HEK293 (cell line): ENCODE results near the gene MGAM2.

ENCODE experiments used
- CTCF ChIA-PET: fragments of 350-600 bp; formaldehyde crosslinking; extraction: SDS; loops from one replicate; lab custom pipeline; 2021; ENCODE audit warnings: antibody characterized with exemption; lab: Yijun Ruan, JAX
- POLR2A ChIA-PET: fragments of 300-600 bp; formaldehyde crosslinking; extraction: SDS; loops from one replicate; lab custom pipeline; 2020; ENCODE audit warnings: antibody characterized with exemption, inconsistent platforms; lab: Yijun Ruan, JAX
- H3K27ac ChIP-seq: fragments of 200-500 bp; sonication (Bioruptor generic); 2 replicates; pipeline ENCODE4 v1.5.1; 2014; ENCODE audit warnings: low read depth, low read length, control low read depth, inconsistent platforms; ENCODE audit errors: extremely low read depth
- H3K36me3 ChIP-seq, 2 experiments: fragments of 200-500 bp in 1 of 2; sonication (Bioruptor generic) in 1 of 2; 1 replicate in 1 of 2; 2 replicates in 1 of 2; pipeline ENCODE4 v1.5.1; 2014 to 2017; ENCODE audit warnings: inconsistent platforms in 2 of 2, low read length in 2 of 2; ENCODE audit not compliant: control insufficient read depth in 2 of 2, insufficient read depth in 1 of 2
- H3K4me1 ChIP-seq: fragments of 200-500 bp; sonication (Bioruptor generic); 2 replicates; pipeline ENCODE4 v1.5.1; 2014; ENCODE audit warnings: mild to moderate bottlenecking, low read length, inconsistent platforms; ENCODE audit not compliant: control insufficient read depth, insufficient read depth
- H3K4me3 ChIP-seq: 2 replicates; pipeline ENCODE4 v1.5.1; 2011; ENCODE audit warnings: low read depth, mild to moderate bottlenecking, control low read depth, low read length, moderate library complexity
- H3K9me3 ChIP-seq: fragments of 200-500 bp; sonication (Bioruptor generic); 2 replicates; pipeline ENCODE4 v1.5.1; 2014; ENCODE audit warnings: low read depth, low read length, inconsistent platforms; ENCODE audit not compliant: control insufficient read depth, insufficient read depth
- EGR2 ChIP-seq: fragments of 450-650 bp; formaldehyde crosslinking; IDR thresholded peaks from 2 replicates; pipeline ENCODE4 v1.5.1; 2016; ENCODE audit warnings: low read depth, missing biosample characterization, missing genetic modification characterization
- ZNF19 ChIP-seq: fragments of 450-650 bp; formaldehyde crosslinking; IDR thresholded peaks from 2 replicates; pipeline ENCODE4; 2016; ENCODE audit warnings: missing biosample characterization, missing genetic modification characterization, low read depth
- ZNF2 ChIP-seq: fragments of 450-650 bp; formaldehyde crosslinking; IDR thresholded peaks from 2 replicates; pipeline ENCODE4 v1.5.1; 2016; ENCODE audit warnings: missing biosample characterization, missing genetic modification characterization
- ZNF211 ChIP-seq: fragments of 450-650 bp; formaldehyde crosslinking; IDR thresholded peaks from 2 replicates; pipeline ENCODE4 v1.5.1; 2016; ENCODE audit warnings: low read depth, missing biosample characterization, missing genetic modification characterization
- ZNF350 ChIP-seq: fragments of 450-650 bp; formaldehyde crosslinking; IDR thresholded peaks from 2 replicates; pipeline ENCODE4 v1.5.0; 2017; ENCODE audit warnings: missing biosample characterization, mild to moderate bottlenecking, missing genetic modification characterization
- ZNF404 ChIP-seq: fragments of 450-650 bp; formaldehyde crosslinking; IDR thresholded peaks from 2 replicates; pipeline ENCODE4 v1.5.1; 2017; ENCODE audit warnings: missing biosample characterization, missing genetic modification characterization
- ZNF48 ChIP-seq: fragments of 450-650 bp; formaldehyde crosslinking; IDR thresholded peaks from 2 replicates; pipeline ENCODE4 v1.5.1; 2016; ENCODE audit warnings: missing biosample characterization, missing genetic modification characterization
- ZNF658 ChIP-seq: fragments of 450-650 bp; formaldehyde crosslinking; IDR thresholded peaks from 2 replicates; pipeline ENCODE4; 2016; ENCODE audit warnings: missing biosample characterization, missing genetic modification characterization
- ZNF664 ChIP-seq: fragments of 450-650 bp; formaldehyde crosslinking; IDR thresholded peaks from 2 replicates; pipeline ENCODE4 v1.5.1; 2016; ENCODE audit warnings: missing biosample characterization, missing genetic modification characterization
- ZNF747 ChIP-seq: fragments of 450-650 bp; formaldehyde crosslinking; IDR thresholded peaks from 2 replicates; pipeline ENCODE4 v1.5.1; 2016; ENCODE audit warnings: missing biosample characterization, missing genetic modification characterization
- ZNF768 ChIP-seq: fragments of 450-650 bp; formaldehyde crosslinking; IDR thresholded peaks from 2 replicates; pipeline ENCODE4 v1.5.1; 2018; ENCODE audit warnings: missing biosample characterization, mild to moderate bottlenecking, missing genetic modification characterization
- ZSCAN23 ChIP-seq: fragments of 450-650 bp; formaldehyde crosslinking; IDR thresholded peaks from 2 replicates; pipeline ENCODE4 v1.5.1; 2016; ENCODE audit warnings: missing biosample characterization, missing genetic modification characterization
- TF ChIP-seq, protein P1 (sequence below): fragments of 450-650 bp; formaldehyde crosslinking; IDR thresholded peaks from 2 replicates; pipeline ENCODE4 v1.5.1; 2016; ENCODE audit warnings: missing biosample characterization, missing genetic modification characterization
- TF ChIP-seq, protein P2 (sequence below): fragments of 450-650 bp; formaldehyde crosslinking; IDR thresholded peaks from 2 replicates; pipeline ENCODE4 v1.5.1; 2016; ENCODE audit warnings: missing biosample characterization, missing genetic modification characterization
- TF ChIP-seq, protein P3 (sequence below): fragments of 450-650 bp; formaldehyde crosslinking; IDR thresholded peaks from 2 replicates; pipeline ENCODE4 v1.5.1; 2016; ENCODE audit warnings: missing biosample characterization, missing genetic modification characterization
- TF ChIP-seq, protein P4 (sequence below): fragments of 450-650 bp; formaldehyde crosslinking; IDR thresholded peaks from 2 replicates; pipeline ENCODE4 v1.5.1; 2016; ENCODE audit warnings: missing biosample characterization, missing genetic modification characterization, low read depth
- TF ChIP-seq, protein P5 (sequence below): fragments of 450-650 bp; formaldehyde crosslinking; IDR thresholded peaks from 2 replicates; pipeline ENCODE4 v1.5.1; 2017; ENCODE audit warnings: missing biosample characterization, mild to moderate bottlenecking, missing genetic modification characterization, moderate library complexity

The MGAM2 gene

DNA sequence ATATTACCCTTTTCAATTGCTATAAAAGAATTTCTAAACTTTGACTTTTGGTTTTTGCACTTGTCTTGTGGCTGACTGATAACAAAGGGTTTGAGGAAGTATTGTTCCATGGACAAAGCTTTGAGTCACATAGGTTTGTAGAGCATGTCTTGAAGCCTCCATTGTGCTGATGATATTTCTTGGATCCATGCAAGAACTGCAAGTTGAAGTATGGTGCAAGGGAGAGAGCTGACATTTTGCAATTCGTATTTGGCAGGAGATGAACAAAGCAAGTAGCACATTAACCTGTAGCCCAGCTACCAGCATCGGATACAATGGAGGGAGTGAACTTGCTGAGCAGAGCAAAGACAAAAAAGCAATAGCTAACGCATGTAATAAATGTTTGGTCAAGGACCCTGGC is 23.4 kb downstream of the MGAM2 start (continued):
- TF ChIP-seq ZSCAN23 (tag by site-specific recombination) (no peak), ZNF48 (tag by site-specific recombination) (no peak)

DNA sequence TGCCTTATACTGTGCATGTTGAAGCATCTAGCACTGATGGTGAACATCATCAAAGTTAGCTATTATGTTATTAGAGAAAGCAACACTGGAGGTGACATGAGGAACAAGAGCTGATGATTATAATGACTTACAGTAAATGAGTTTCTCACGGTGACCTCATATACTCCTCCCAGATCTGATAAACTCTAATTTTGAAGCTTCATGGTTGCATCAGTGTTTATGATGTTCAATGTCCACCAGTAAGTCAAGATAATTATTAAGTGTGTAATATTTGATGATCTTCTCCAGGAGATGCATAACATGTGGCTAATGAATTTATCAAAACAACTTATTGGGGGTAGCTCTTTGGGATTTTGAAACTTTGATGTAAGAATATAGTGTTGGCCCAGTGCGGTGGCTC is 27.5 kb downstream of the MGAM2 start:
- Histone ChIP-seq H3K36me3 (no peaks in the 10 kb centered on the region), H3K27ac (no peak overlapping the region), H3K9me3 (no peaks in the 10 kb centered on the region), H3K4me1 (no peaks in the 10 kb centered on the region), H3K4me3 (no peak overlapping the region)
- CTCF ChIA-PET, result interaction anchor here (1.2 kb wide), 1 partner anchor 164 kb away, joined by 3 read pairs; no protein-coding TSS in a partner anchor
- POLR2A ChIA-PET, result no interaction called here
- TF ChIP-seq, protein P1, sequence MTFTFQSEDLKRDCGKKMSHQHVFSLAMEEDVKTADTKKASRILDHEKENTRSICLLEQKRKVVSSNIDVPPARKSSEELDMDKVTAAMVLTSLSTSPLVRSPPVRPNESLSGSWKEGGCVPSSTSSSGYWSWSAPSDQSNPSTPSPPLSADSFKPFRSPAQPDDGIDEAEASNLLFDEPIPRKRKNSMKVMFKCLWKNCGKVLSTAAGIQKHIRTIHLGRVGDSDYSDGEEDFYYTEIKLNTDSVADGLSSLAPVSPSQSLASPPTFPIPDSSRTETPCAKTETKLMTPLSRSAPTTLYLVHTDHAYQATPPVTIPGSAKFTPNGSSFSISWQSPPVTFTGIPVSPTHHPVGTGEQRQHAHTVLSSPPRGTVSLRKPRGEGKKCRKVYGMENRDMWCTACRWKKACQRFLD, result no peak
- TF ChIP-seq, protein P2, sequence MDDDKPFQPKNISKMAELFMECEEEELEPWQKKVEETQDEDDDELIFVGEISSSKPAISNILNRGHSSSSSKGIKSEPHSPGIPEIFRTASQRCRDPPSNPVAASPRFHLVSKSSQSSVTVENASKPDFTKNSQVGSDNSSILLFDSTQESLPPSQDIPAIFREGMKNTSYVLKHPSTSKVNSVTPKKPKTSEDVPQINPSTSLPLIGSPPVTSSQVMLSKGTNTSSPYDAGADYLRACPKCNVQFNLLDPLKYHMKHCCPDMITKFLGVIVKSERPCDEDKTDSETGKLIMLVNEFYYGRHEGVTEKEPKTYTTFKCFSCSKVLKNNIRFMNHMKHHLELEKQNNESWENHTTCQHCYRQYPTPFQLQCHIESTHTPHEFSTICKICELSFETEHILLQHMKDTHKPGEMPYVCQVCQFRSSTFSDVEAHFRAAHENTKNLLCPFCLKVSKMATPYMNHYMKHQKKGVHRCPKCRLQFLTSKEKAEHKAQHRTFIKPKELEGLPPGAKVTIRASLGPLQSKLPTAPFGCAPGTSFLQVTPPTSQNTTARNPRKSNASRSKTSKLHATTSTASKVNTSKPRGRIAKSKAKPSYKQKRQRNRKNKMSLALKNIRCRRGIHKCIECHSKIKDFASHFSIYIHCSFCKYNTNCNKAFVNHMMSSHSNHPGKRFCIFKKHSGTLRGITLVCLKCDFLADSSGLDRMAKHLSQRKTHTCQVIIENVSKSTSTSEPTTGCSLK (tag by site-specific recombination), result no peak
- TF ChIP-seq ZNF768 (tag by site-specific recombination) (no peak), ZNF404 (tag by site-specific recombination) (no peak), ZNF211 (tag by site-specific recombination) (no peak), ZNF2 (tag by site-specific recombination) (no peak), ZNF658 (tag by site-specific recombination) (no peak), ZNF350 (tag by site-specific recombination) (no peak), ZNF19 (tag by site-specific recombination) (no peak), EGR2 (tag by site-specific recombination) (no peak), ZNF664 (tag by site-specific recombination) (no peak), ZNF747 (no peak), ZSCAN23 (tag by site-specific recombination) (no peak)
- TF ChIP-seq, protein P3, sequence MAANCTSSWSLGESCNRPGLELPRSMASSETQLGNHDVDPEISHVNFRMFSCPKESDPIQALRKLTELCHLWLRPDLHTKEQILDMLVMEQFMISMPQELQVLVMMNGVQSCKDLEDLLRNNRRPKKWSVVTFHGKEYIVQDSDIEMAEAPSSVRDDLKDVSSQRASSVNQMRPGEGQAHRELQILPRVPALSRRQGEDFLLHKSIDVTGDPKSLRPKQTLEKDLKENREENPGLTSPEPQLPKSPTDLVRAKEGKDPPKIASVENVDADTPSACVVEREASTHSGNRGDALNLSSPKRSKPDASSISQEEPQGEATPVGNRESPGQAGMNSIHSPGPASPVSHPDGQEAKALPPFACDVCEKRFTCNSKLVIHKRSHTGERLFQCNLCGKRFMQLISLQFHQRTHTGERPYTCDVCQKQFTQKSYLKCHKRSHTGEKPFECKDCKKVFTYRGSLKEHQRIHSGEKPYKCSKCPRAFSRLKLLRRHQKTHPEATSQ (tag by site-specific recombination), result no peak
- TF ChIP-seq, protein P4, sequence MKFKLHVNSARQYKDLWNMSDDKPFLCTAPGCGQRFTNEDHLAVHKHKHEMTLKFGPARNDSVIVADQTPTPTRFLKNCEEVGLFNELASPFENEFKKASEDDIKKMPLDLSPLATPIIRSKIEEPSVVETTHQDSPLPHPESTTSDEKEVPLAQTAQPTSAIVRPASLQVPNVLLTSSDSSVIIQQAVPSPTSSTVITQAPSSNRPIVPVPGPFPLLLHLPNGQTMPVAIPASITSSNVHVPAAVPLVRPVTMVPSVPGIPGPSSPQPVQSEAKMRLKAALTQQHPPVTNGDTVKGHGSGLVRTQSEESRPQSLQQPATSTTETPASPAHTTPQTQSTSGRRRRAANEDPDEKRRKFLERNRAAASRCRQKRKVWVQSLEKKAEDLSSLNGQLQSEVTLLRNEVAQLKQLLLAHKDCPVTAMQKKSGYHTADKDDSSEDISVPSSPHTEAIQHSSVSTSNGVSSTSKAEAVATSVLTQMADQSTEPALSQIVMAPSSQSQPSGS (tag by site-specific recombination), result no peak
- TF ChIP-seq, protein P5, sequence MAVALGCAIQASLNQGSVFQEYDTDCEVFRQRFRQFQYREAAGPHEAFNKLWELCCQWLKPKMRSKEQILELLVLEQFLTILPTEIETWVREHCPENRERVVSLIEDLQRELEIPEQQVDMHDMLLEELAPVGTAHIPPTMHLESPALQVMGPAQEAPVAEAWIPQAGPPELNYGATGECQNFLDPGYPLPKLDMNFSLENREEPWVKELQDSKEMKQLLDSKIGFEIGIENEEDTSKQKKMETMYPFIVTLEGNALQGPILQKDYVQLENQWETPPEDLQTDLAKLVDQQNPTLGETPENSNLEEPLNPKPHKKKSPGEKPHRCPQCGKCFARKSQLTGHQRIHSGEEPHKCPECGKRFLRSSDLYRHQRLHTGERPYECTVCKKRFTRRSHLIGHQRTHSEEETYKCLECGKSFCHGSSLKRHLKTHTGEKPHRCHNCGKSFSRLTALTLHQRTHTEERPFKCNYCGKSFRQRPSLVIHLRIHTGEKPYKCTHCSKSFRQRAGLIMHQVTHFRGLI (tag by site-specific recombination), result no peak
